GM23338 (cell line): ENCODE measurements around the gene HAT1. TPM values are rescaled to one million over a fixed set of nuclear protein-coding genes. Genes with fewer than 3 reads are reported as not detected.

Source experiments
- ATAC-seq: fragments of 200-7000 bp; cut with Tn5 transposase; 3 replicates; pipeline ENCODE4 v1.9.1; 2020
- DNase-seq: peaks from one replicate; pipeline ENCODE4 v3.0.0-alpha.2; 2015; ENCODE audit warnings: low spot score
- H2AFZ ChIP-seq: fragments of 200-600 bp; sonication (generic); 2 replicates; pipeline ENCODE4 v1.8.0; 2016; ENCODE audit warnings: antibody characterized with exemption, mild to moderate bottlenecking, moderate library complexity
- H3F3A ChIP-seq: fragments of 200-600 bp; sonication (generic); replicated peaks from 2 replicates; pipeline ENCODE4 v1.8.0; 2017; ENCODE audit warnings: antibody characterized with exemption, mixed run types, low read depth
- H3K27ac ChIP-seq: fragments of 200-600 bp; sonication (generic); 2 replicates; pipeline ENCODE4 v1.6.1; 2016; ENCODE audit warnings: low read depth
- H3K27me3 ChIP-seq: fragments of 200-600 bp; sonication (generic); 2 replicates; pipeline ENCODE4 v1.8.0; 2016; ENCODE audit warnings: mild to moderate bottlenecking, mixed run types, moderate library complexity; ENCODE audit not compliant: insufficient read depth
- H3K36me3 ChIP-seq: fragments of 200-600 bp; sonication (generic); 2 replicates; pipeline ENCODE4 v1.8.0; 2016; ENCODE audit warnings: mild to moderate bottlenecking; ENCODE audit not compliant: insufficient read depth
- H3K4me1 ChIP-seq: fragments of 200-600 bp; sonication (generic); 2 replicates; pipeline ENCODE4 v1.8.0; 2016; ENCODE audit warnings: mild to moderate bottlenecking, moderate library complexity; ENCODE audit not compliant: insufficient read depth
- H3K4me2 ChIP-seq: fragments of 200-600 bp; sonication (generic); 2 replicates; pipeline ENCODE4 v1.7.1; 2017; ENCODE audit warnings: mixed run types
- H3K4me3 ChIP-seq: fragments of 200-600 bp; sonication (generic); 2 replicates; pipeline ENCODE4 v1.6.1; 2016; ENCODE audit warnings: mixed run types
- H3K79me2 ChIP-seq: fragments of 200-600 bp; sonication (generic); replicated peaks from 2 replicates; pipeline ENCODE4 v1.8.0; 2017; ENCODE audit warnings: mild to moderate bottlenecking; ENCODE audit not compliant: insufficient read depth
- H3K9me2 ChIP-seq: fragments of 200-600 bp; sonication (generic); 2 replicates; pipeline ENCODE4 v1.8.0; 2017; ENCODE audit not compliant: insufficient read depth
- H4K20me1 ChIP-seq: fragments of 200-600 bp; sonication (generic); replicated peaks from 2 replicates; pipeline ENCODE4 v1.8.0; 2017; ENCODE audit warnings: mild to moderate bottlenecking; ENCODE audit not compliant: insufficient read depth
- H3K27ac Mint-ChIP-seq: 2 replicates; pipeline ENCODE4 v1.8.0; 2020; ENCODE audit warnings: inconsistent platforms, mild to moderate bottlenecking, moderate library complexity, mixed read lengths
- H3K27me3 Mint-ChIP-seq: 3 replicates; pipeline ENCODE4 v1.8.0; 2022; ENCODE audit warnings: low read depth, mild to moderate bottlenecking, moderate library complexity, mixed read lengths, inconsistent platforms; ENCODE audit not compliant: insufficient read depth, poor library complexity
- H3K36me3 Mint-ChIP-seq: 3 replicates; pipeline ENCODE4 v1.8.0; 2021; ENCODE audit warnings: low read depth, mild to moderate bottlenecking, inconsistent platforms, moderate library complexity, mixed read lengths
- H3K4me1 Mint-ChIP-seq: 3 replicates; pipeline ENCODE4 v1.8.0; 2020; ENCODE audit warnings: mild to moderate bottlenecking, inconsistent platforms, mixed read lengths
- H3K4me3 Mint-ChIP-seq: 3 replicates; pipeline ENCODE4 v1.8.0; 2021; ENCODE audit warnings: moderate library complexity, mild to moderate bottlenecking, inconsistent platforms, mixed read lengths
- H3K9me3 Mint-ChIP-seq: 3 replicates; pipeline ENCODE4 v1.8.0; 2020; ENCODE audit warnings: moderate library complexity, mild to moderate bottlenecking, inconsistent platforms, mixed read lengths
- CREB1 ChIP-seq: fragments of 250-450 bp; sonication (Bioruptor Pico); IDR thresholded peaks from 2 replicates; pipeline ENCODE4 v1.5.0; 2020; ENCODE audit warnings: low read depth, mild to moderate bottlenecking, moderate library complexity
- CTCF ChIP-seq, 2 experiments: fragments of 200-600 bp in 1 of 2; sonication (generic) in 1 of 2; conservative IDR thresholded peaks; 2 replicates each; pipeline versions ENCODE4 v1.5.1 to v1.6.1; 2016 to 2017; ENCODE audit warnings: antibody characterized with exemption in 2 of 2, low read depth in 2 of 2, mild to moderate bottlenecking in 2 of 2, moderate library complexity in 1 of 2
- EZH2 ChIP-seq: fragments of 200-600 bp; sonication (generic); IDR thresholded peaks from one replicate; pipeline ENCODE4 v1.8.0; 2017; ENCODE audit warnings: antibody characterized with exemption, mild to moderate bottlenecking, low read depth; ENCODE audit not compliant: unreplicated experiment
- EZH2phosphoT487 ChIP-seq: fragments of 200-600 bp; sonication (generic); IDR thresholded peaks from one replicate; pipeline ENCODE4 v1.8.1; 2018; ENCODE audit warnings: antibody characterized with exemption; ENCODE audit not compliant: unreplicated experiment
- JUNB ChIP-seq: IDR thresholded peaks from one replicate; pipeline ENCODE4 v1.6.1; 2016; ENCODE audit warnings: antibody characterized with exemption; ENCODE audit not compliant: unreplicated experiment
- NANOG ChIP-seq: IDR thresholded peaks from 2 replicates; pipeline ENCODE4 v1.6.1; 2016; ENCODE audit warnings: antibody characterized with exemption, borderline replicate concordance
- POLR2AphosphoS5 ChIP-seq: IDR thresholded peaks from 2 replicates; pipeline ENCODE4 v1.6.1; 2016; ENCODE audit warnings: antibody characterized with exemption, low read depth
- REST ChIP-seq: IDR thresholded peaks from one replicate; pipeline ENCODE4 v1.6.1; 2018; ENCODE audit warnings: antibody characterized with exemption; ENCODE audit not compliant: unreplicated experiment
- STAT1 ChIP-seq: IDR thresholded peaks from one replicate; pipeline ENCODE4 v1.6.1; 2016; ENCODE audit warnings: antibody characterized with exemption; ENCODE audit not compliant: unreplicated experiment
- ZNF114 ChIP-seq: fragments of 250-450 bp; sonication (Bioruptor Pico); IDR thresholded peaks from 2 replicates; pipeline ENCODE4 v1.5.0; 2020; ENCODE audit warnings: mild to moderate bottlenecking, moderate library complexity
- ZNF331 ChIP-seq: fragments of 250-450 bp; sonication (Bioruptor Pico); IDR thresholded peaks from 2 replicates; pipeline ENCODE4 v1.5.0; 2020; ENCODE audit warnings: low read depth, mild to moderate bottlenecking, moderate library complexity
- long read RNA-seq: library from polyadenylated mRNA; unstranded; transcript quantifications from one replicate; pipeline ENCODE4 v2.0.0, GENCODE V29; 2020; ENCODE audit not compliant: unreplicated experiment
- polyA plus RNA-seq: library from polyadenylated mRNA; unstranded; fragments of >200 nt; fragmentation: Nextera tagmentation; extraction: Ambion mirVana; gene quantifications from 2 replicates; pipeline ENCODE4 v1.2.1, GENCODE V29; 2016
- total RNA-seq: library from RNA; depleted of rRNA; stranded (reverse); fragments of >200 nt; shearing (Covaris generic); gene quantifications from 2 replicates; pipeline ENCODE4 v1.2.3, GENCODE V29; 2014; rRNA removed
- TF ChIP-seq, protein P1 (sequence below): IDR thresholded peaks from 2 replicates; pipeline ENCODE4 v1.6.1; 2016; ENCODE audit warnings: antibody characterized with exemption

The HAT1 gene, protein sequence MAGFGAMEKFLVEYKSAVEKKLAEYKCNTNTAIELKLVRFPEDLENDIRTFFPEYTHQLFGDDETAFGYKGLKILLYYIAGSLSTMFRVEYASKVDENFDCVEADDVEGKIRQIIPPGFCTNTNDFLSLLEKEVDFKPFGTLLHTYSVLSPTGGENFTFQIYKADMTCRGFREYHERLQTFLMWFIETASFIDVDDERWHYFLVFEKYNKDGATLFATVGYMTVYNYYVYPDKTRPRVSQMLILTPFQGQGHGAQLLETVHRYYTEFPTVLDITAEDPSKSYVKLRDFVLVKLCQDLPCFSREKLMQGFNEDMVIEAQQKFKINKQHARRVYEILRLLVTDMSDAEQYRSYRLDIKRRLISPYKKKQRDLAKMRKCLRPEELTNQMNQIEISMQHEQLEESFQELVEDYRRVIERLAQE
- total RNA-seq (67.2 and 75.7 TPM in 2 replicates), polyA plus RNA-seq (49.1 and 67.5 TPM in 2 replicates)
- long read RNA-seq, transcript HAT1-201 (11 exons, 1,626 nt): major isoform, 90 of 113 reads
- long read RNA-seq, partial matches to known transcripts: 7 of 113 reads
- long read RNA-seq, other reads (novel, unspliced or antisense): 11 of 113 reads

DNA sequence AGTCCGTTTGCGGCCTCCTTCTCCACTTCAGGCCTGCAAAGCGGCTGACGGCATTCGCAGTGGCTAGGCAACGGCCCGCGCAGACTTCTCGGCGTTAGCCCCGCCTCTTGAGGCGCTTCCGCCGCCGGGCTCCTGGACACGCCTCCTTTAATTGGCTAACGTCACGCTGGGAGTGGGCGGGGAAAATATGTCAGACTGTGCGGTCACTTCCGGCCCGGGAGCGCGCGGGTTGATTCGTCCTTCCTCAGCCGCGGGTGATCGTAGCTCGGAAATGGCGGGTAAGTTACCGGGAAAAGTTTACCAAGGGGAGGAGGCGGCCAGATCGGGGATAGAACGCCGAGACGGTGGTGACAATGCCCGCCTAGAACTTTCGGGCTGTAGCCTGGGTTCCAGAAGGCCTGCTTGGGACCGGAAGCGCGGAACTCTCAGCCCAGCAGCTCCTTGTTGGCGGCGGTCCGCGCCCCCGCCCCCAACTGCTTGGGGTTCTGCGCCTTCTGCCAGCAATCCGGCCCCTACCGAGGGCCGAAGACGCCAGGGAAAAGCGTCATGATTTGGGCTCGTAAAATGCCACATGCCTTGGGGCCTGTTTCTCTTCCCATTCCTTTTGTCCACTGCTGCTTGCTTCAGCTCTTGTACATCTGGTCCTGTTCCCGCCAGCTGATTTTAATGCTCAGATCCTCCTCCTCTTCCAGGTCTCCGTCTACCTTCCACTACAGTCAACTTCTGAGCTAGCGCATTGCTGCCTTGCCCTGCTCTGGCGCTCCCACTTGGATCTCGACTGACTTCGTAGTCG, at the start of gene HAT1:
HAT1 (plus strand) TSS at position 232 of the 793 bp plus-strand sequence; CDS start at position 272, 40 bp downstream.
- Histone ChIP-seq H2AFZ (peak within 1 kb of the TSS; percentile 88), H3K27ac (peak within 1 kb of the TSS; percentile 90), H3K4me2 (peak within 1 kb of the TSS; percentile 79), H3K27me3 (no peaks in the 10 kb centered on the region), H3K36me3 (peaks cover 11% of the 10 kb centered on the region; the same call in 1 of the 2 replicates), H3K4me3 (peak within 1 kb of the TSS; percentile 76), H4K20me1 (no peaks in the 10 kb centered on the region), H3K9me2 (no peaks in the 10 kb centered on the region), H3K4me1 (peaks cover 6% of the 10 kb centered on the region; the same call in 1 of the 2 replicates), H3K79me2 (peaks cover 39% of the 10 kb centered on the region), H3F3A (no peaks in the 10 kb centered on the region; the same call in 1 of the 2 replicates)
- Mint-ChIP-seq H3K4me3 (peak within 1 kb of the TSS; percentile 94), H3K9me3 (no peaks in the 10 kb centered on the region), H3K36me3 (peaks cover 21% of the 10 kb centered on the region; the same call in 2 of the 3 replicates), H3K27me3 (peaks cover 2% of the 10 kb centered on the region), H3K4me1 (peaks cover 12% of the 10 kb centered on the region), H3K27ac (peak within 1 kb of the TSS; percentile 97)
- peak; percentile 94 for ATAC-seq
- DNase-seq: peak; percentile 99
- TF ChIP-seq, protein P1, sequence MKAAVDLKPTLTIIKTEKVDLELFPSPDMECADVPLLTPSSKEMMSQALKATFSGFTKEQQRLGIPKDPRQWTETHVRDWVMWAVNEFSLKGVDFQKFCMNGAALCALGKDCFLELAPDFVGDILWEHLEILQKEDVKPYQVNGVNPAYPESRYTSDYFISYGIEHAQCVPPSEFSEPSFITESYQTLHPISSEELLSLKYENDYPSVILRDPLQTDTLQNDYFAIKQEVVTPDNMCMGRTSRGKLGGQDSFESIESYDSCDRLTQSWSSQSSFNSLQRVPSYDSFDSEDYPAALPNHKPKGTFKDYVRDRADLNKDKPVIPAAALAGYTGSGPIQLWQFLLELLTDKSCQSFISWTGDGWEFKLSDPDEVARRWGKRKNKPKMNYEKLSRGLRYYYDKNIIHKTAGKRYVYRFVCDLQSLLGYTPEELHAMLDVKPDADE: 0 out of 2 replicates have a peak, but pooled peaks have one; percentile 7
- TF ChIP-seq POLR2AphosphoS5: peak; percentile 75
- no peak for TF ChIP-seq NANOG
- TF ChIP-seq CREB1: peak; percentile 95

DNA sequence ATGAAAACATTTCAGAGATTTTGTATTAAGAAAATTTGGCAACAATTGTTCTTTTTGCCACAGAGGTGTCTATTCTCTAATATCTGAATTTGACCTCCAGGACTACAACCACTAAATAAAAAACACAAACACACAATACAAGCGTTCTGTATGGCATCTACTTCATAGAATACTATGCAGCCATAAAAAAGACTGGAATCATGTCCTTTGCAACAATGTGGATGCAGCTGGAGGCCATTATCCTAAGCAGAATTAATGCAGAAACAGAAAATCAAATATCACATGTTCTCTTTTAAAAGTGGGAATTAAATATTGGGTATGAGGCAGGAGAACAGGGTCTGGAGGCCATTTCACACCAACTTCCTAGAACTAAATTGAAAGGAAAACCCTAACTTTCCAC, 47.7 kb upstream of the HAT1 start:
- Histone ChIP-seq H3K4me1 (no peaks in the 10 kb centered on the region), H3K4me2 (no peak overlapping the region), H3K79me2 (no peaks in the 10 kb centered on the region), H3K36me3 (no peaks in the 10 kb centered on the region), H2AFZ (no peak overlapping the region), H3K9me2 (no peaks in the 10 kb centered on the region), H3K4me3 (no peak overlapping the region), H3K27me3 (no peaks in the 10 kb centered on the region), H3F3A (no peaks in the 10 kb centered on the region), H4K20me1 (no peaks in the 10 kb centered on the region), H3K27ac (no peak overlapping the region)
- H3K9me3 Mint-ChIP-seq: no peaks in the 10 kb centered on the region
- DNase-seq: no peak
- H3K4me1 Mint-ChIP-seq: peaks cover 4% of the 10 kb centered on the region; the same call in 2 of the 3 replicates
- H3K27ac Mint-ChIP-seq: no peak overlapping the region
- ATAC-seq: no peak
- H3K4me3 Mint-ChIP-seq: no peak overlapping the region
- peaks cover 19% of the 10 kb centered on the region; the same call in 2 of the 3 replicates for H3K36me3 Mint-ChIP-seq
- no peak for TF ChIP-seq JUNB
- no peak for TF ChIP-seq POLR2AphosphoS5
- TF ChIP-seq CTCF (conservative IDR thresholded peaks at IDR 0.05; ENCODE audit: low read depth in 2 of 2): no peak
- TF ChIP-seq ZNF331 (CRISPR knock-in tag): no peak
- no peak for TF ChIP-seq ZNF114
- TF ChIP-seq STAT1: no peak
- TF ChIP-seq REST: no peak
- TF ChIP-seq, protein P1: no peak
- TF ChIP-seq EZH2phosphoT487: no peak
- TF ChIP-seq NANOG: no peak
- TF ChIP-seq EZH2: no peak
- peaks cover 2% of the 10 kb centered on the region for H3K27me3 Mint-ChIP-seq
